HG03175 (cell line): ENCODE results near the gene CFAP20DC.
"Not testable (repeated sequence)": the region's sequence is repeated elsewhere in the genome, so short reads cannot be mapped to it uniquely, and the experiment has no call there.

Experiments
- ATAC-seq: cut with Tn5 transposase; IDR thresholded peaks from one replicate; pipeline ENCODE4 v1.9.1; 2021; ENCODE audit warnings: mild to moderate bottlenecking, moderate library complexity; ENCODE audit not compliant: unreplicated experiment

Gene CFAP20DC

GRCh38 chr3:59049671-59050331 lies at the start of gene CFAP20DC:
TSS of gene CFAP20DC (minus strand) at chr3:59050025. CDS start at chr3:59049631, 394 bp downstream.
- peak; percentile 99 for ATAC-seq

DNA sequence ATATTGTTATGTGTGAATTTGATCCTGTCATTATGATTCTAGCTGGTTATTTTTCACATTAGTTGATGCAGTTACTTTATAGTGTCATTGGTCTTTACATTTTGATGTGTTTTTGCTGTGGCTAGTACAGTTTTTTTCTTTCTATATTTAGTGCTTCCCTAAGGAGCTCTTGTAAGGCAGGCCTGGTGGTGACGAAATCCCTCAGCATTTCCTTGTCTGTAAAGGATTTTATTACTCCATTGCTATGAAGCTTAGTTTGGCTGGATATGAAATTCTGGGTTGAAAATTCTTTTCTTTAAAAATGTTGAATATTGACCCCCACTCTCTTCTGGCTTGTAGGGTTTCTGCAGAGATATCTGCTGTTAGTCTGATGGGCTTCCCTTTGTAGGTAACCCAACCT lies 48.7 kb upstream of the CFAP20DC start:
- not testable (repeated sequence) for ATAC-seq

DNA sequence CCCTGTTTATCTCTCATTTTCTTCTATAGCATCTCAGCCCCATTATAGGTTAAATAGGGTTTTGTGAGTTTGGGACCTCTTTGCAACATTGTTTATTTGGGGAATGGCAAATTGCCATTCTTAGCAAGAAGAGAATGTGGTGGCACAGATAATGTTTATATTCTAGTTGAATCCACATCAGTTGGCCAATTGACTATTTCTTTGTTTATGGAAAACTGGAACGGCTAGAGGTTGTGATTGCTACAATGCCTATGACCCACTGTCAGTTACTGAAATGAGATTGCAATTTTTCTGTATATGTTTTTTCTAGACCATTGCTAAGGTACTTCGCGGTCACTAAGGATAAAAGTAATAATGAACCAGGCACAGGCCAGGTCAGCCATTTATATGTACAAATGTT lies 44.6 kb upstream of the CFAP20DC start:
- ATAC-seq, result no peak

- ATAC-seq, result no peak
Measured at GRCh38 chr3:59093521-59093920, 43.7 kb upstream of the CFAP20DC start.

DNA sequence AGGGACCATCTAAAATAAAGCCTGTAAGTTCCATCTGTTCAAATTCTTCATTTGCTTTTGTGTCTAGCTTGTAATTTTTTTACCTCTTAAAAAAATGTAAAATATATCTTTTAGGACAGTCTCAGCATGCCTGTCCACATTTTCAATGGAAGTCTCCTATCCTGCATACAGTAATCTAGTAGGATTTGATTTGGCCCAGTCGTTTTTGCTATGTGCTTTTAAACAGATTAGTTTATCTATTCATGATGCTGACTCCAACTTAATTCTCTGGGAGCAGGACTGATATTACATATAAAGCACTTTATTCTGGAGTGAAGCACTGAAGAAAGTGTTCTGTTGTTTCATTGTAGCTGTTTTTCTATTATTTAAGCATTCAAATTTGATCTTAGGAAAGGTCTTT lies 38.9 kb upstream of the CFAP20DC start:
- ATAC-seq, result no peak

DNA sequence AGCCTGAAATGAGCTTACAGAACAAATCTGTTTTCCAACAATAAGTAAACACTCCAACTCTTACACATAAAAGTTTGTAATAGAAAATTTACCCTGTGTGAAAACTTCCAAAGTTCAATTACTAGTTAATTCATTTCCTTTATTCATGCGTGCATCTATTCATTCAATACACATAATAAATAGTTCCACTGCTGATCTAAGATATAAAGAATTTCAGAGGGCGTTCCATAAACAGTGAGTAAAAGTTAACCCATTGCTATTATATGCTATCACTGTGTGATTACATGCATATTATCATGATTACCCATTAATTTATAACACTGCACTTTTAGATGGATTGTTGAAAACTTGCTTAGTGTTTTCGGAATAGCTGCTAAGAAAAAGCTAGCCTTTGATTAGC lies 36.2 kb upstream of the CFAP20DC start:
- no peak for ATAC-seq

DNA sequence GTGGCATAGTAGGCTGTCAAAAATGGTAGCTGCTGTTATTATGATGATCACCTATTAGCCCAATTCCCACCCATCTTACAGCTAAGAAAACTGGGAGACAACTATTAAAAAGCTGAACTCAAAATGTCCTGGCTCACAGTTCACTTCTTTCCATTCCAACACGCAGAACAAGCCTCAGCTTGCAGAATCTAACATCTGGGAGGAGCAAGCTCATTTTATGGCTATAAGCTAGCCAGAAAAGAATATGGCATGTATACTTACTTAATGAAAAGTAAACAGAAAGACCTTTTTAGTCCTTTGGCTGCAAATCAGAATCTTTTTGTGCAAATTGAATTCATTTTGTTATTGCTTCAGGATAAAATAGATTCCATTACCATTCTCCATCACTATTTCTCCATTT lies 34.8 kb upstream of the CFAP20DC start:
- ATAC-seq, result no peak

DNA sequence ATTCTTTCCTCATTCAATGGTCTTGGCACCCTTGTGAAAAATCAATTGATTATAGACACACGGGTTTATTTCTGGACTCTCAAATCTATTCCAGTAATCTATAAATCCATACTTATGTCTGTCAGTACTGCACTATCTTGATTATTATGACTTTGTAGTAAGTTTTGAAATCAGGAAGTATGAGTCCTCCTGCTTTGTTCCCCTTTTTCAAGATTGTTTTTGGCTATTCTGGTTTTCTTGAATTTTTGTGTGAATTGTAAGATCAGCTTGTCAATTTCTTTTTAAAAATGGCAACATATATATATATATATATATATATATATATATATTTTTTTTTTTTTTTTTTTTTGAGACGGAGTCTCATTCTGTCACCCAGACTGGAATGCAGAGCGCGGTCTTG lies 32.3 kb upstream of the CFAP20DC start:
- no peak for ATAC-seq

DNA sequence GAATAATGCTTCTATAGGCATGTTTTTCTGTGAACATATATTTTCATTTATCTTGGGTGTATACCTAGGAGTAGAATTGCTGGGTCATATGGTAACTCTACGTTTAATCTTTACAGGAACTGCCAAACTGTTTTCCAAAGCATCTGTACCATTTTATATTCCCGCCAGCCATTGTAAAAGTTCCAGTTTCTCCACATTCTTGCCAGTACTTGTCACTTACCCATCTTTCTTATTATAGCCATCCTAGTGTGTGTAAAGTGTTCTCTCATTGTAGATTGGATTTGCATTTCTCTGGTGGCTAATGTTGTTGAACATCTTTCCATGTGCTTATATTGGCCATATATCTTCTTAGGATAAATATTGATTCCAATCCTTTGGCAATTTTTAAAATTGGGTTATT lies 31.2 kb upstream of the CFAP20DC start:
- no peak for ATAC-seq

DNA sequence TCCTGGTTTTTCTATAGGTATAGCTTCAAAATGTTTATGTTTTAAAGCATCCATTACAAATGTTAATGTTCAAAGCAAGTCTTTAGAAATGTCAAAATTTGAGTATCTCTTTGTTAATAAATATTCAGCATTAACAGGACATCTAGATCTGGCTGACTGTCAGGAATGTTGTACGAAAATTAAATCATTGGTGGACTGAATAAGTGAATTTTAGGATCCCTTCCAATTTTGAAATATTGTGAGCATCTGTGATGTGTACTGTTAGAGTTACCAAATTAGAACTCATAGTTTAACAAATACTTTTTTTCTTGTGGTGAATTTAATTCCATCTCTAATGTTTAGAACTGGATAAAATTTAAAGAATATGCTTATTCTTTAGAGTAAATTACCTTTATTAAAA lies 30.1 kb upstream of the CFAP20DC start:
- ATAC-seq, result no peak

DNA sequence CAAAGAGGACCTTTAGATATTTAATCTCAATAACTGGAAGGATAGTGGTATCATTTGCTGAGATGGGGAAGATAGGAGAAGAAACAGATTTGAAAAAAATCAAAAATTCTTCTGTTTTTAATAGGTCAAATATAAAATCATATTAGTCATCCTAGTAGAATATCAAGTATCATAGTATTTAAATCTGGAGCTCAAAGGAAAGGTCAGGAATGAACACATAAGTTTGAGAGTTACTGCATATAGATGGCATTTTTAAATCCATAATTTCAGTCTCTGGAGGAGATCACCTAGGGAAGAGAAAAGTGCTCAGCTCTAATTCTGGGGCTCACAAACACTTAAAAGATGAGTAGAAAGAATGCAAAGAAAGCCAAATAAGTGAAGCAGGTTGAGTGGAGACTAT lies 24.9 kb upstream of the CFAP20DC start:
- no peak for ATAC-seq

- ATAC-seq, result no peak
Measured at GRCh38 chr3:59072681-59073080, 22.9 kb upstream of the CFAP20DC start.

- ATAC-seq, result no peak
Measured at GRCh38 chr3:59069838-59070237, 20.0 kb upstream of the CFAP20DC start.

- ATAC-seq, result no peak
Measured at GRCh38 chr3:59065240-59065639, 15.4 kb upstream of the CFAP20DC start.

DNA sequence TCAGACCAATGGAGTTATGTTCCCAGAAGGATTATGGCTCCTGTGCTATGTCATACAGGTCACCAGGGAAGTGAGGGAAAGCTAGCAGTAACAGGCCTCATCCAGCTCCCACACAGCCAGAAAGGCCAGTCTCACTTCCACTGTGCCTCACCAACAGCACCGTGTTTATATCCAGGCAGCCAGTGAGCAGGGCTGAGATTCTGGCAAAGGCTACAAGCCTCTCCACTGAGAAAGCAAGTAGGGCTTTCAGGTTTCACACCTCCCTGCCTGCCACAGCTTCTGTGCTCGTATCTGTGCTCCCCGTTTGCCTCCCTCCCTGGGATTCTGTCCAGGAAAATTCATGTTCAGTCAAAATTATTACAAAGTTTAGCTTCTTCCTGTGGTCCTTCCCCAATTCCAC lies 14.9 kb upstream of the CFAP20DC start:
- ATAC-seq, result no peak

- ATAC-seq, result no peak
Measured at GRCh38 chr3:59064276-59064675, 14.5 kb upstream of the CFAP20DC start.

DNA sequence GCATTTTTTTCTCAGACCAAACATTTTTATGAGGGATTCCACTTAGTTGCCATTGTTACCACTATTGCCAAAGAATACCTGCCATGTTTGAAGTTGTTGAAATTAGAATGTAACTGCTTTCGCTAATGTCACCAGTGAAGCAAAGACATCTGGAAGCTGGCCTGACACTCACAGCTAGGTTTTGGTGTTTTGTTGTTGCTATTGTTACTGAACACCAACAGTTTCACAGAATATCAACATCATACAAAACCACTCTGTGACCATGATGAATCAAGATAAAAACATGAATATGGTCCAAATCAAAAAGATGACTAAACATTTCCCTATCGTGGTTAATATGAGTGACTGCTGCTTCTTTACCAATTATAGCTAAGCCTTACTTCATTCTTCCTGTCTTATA lies 6.9 kb upstream of the CFAP20DC start:
- no peak for ATAC-seq

DNA sequence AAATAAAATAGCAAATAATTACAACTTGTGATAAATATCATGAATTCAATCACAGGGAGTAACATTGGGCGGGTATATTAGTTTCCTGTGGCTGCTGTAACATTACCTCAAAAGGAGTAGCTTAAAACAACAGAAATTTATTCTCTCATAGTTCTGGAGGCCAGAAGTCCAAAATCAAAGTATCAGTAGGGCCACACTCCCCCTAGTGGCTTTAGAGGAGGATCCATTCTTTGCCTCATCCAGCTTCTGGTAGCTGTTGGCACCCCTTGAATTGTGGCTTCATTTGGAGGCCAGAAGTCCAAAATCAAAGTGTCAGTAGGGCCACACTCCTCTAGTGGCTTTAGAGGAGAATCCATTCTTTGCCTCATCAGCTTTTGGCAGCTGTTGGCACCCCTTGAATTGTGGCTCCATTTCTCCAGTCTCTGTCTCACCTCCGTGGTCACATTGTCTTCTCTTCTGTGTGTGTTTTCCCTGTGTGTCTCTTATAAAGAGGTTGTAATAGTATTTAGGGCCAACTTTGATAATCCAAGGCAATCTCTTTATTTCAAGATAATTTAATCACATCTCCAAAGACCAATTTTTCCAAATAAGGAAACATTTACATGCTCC lies 3.1 kb upstream of the CFAP20DC start:
- no peak for ATAC-seq

DNA sequence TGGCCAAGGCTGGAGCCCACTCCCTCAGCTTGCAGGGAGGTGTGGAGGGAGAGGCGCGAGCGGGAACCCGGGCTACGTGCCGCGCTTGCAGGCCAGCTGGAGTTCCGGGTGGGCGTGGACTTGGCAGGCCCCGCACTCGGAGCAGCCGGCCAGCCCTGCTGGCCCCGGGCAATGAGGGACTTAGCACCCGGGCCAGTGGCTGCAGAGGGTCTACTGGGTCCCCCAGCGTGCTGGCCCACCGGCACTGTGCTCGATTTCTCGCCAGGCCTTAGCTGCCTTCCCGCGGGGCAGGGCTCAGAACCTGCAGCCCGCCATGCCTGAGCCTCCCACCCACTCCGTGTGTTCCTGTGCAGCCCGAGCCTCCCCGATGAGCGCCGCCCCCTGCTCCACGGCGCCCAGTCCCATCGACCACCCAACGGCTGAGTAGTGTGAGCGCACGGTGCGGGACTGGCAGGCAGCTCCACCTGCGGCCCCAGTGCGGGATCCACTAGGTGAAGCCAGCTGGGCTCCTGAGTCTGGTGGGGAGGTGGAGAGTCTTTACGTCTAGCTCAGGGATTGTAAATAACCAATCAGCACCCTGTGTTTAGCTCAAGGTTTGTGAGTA lies 1.1 kb upstream of the CFAP20DC start:
- ATAC-seq, result not testable (repeated sequence)

DNA sequence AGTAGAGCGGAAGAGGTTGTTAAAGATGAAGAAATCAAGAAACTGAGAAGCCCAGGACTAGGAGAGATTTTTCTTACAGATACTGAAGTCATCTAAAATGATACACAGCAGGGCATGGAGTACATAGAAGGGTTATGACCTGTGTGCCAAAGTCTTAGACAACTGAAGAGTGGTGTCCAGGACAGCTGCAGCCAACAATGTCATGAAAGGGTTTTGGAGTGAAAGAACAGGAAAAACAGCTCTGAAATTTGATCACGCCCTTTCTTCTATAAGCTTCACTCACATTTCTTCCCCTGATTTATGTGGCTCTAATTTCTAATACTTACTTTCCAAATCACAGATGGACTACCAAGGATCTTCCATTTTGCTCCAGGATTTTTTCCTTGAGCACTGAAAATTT lies 3.0 kb downstream of the CFAP20DC start:
- no peak for ATAC-seq

GRCh38 chr3:59043391-59043790 lies 6.4 kb downstream of the CFAP20DC start:
- ATAC-seq, result no peak

- no peak for ATAC-seq
Measured at GRCh38 chr3:59040902-59041301, 8.9 kb downstream of the CFAP20DC start.
